Raji (cell line): ENCODE measurements around the gene PARP6.

Source experiments
- POLR2A ChIP-seq: IDR thresholded peaks from 2 replicates; pipeline ENCODE4 v1.6.1; 2011; ENCODE audit warnings: low read depth, low read length, control low read depth; ENCODE audit not compliant: insufficient read depth

The PARP6 gene

DNA sequence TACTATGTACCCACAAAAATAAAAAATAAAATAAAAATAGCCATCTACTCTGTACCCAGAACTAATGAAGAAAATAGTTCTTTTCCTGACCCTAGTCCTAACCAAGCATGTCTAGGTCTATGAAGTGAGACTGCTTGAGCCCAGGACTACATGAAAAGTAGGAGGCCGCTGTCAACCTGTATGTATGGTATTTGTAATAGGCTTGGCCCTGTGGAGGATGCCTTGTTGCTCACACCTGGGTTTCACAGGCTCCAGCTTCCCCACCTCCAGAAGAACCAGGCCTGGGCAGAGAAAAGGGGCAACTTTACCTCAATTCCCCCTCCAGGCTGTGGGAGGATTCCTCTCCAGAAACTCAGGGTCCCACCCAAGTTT, 34.5 kb downstream of the PARP6 start:
- TF ChIP-seq POLR2A: no peak

DNA sequence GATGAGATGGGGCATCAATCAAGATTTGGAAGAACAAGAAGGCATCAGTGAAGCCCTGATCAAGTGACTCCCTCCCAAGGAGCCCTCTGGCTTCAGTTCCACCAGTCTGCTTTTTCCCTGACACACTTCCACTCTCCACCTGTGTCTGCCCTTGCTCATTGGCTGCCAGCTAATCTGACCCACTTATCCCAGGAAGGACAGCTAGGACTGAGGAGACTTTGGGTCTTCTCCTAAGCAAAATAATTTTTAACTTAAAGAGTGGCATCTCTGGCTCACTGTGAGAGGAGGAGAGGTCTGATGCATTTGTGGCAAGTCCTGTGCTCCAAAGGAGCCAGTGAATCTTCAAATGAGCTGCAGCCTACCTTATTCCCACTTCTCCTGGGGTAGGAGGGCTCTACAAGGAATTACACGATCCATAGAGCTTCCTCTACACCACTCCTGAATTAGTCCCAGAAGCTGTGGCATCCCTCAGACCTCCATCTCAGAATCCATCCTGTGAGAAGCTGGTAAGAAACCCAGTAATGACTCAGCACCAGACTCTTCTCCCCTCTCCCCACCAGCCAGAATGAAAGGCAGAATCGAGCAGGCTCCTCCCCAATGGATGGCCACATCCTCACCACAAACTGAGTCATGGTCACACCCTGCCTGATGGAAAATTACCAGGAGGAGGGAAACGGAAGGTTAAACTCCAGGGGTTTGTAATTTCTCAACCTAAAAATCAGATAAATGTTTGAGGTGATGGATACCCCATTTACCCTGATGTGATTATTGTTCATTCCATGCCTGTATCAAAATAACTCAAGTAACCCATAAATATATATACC, 35.1 kb downstream of the PARP6 start:
- TF ChIP-seq POLR2A: no peak

DNA sequence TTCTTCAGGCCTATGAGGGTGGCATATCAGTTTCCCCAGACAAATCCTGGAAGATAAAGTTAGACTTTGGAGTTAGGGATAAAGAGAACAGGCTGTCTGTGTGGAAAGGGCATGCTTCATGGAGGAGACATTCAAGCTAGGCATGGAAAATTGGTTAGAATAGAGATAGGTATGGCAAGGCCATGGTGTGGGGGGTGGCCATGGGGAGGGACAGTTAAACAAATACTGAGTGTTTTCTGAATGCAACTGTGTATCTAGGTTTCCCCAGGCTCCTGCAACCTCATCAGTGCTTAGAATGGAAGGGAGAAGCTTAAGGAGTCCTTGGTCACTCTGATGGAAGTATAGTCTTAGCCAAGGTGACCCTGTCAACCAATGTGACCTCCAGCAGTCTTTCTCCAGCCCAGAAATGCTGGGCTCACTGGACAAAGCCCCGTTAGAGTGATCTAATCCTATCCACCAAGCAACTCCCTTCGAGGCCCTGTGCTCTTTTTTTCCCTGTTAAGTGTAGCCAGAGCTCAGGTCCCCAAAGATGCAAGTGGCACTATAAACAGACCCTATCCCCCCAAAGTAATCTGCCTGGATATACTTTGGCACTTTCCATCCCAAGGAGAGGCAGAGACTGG, 35.9 kb downstream of the PARP6 start:
- TF ChIP-seq POLR2A: no peak

DNA sequence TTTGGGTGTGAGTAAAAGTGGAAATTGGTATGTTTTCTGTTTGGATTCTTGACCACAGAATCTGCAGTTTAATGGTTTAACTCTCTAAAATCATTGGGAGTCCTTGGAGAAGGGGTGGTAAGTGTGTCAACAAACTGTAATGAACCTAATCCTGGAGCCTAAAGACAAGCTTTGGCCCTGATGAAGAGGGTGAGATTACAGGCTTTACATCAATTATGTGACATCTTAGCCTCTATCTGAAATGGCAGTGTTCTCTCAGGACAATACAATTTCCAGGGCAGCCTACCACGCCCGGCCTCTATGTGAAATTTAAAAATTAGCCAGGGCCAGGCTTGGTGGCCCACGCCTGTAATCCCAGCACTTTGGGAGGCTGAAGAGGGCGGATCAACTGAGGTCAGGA, 37.1 kb downstream of the PARP6 start:
- no peak for TF ChIP-seq POLR2A

GRCh38 chr15:72233769-72234168, 38.6 kb downstream of the PARP6 start:
- TF ChIP-seq POLR2A: no peak

- TF ChIP-seq POLR2A: no peak
These were observed 40.4 kb downstream of the PARP6 start for GRCh38 chr15:72231833-72232478.

- TF ChIP-seq POLR2A: peak; percentile 99
These were observed 41.1 kb downstream of the PARP6 start, which contains the start of gene PKM for GRCh38 chr15:72231066-72231832. TSS of gene PKM (minus strand) at chr15:72231190. CDS start at chr15:72219097, 12,093 bp downstream.

DNA sequence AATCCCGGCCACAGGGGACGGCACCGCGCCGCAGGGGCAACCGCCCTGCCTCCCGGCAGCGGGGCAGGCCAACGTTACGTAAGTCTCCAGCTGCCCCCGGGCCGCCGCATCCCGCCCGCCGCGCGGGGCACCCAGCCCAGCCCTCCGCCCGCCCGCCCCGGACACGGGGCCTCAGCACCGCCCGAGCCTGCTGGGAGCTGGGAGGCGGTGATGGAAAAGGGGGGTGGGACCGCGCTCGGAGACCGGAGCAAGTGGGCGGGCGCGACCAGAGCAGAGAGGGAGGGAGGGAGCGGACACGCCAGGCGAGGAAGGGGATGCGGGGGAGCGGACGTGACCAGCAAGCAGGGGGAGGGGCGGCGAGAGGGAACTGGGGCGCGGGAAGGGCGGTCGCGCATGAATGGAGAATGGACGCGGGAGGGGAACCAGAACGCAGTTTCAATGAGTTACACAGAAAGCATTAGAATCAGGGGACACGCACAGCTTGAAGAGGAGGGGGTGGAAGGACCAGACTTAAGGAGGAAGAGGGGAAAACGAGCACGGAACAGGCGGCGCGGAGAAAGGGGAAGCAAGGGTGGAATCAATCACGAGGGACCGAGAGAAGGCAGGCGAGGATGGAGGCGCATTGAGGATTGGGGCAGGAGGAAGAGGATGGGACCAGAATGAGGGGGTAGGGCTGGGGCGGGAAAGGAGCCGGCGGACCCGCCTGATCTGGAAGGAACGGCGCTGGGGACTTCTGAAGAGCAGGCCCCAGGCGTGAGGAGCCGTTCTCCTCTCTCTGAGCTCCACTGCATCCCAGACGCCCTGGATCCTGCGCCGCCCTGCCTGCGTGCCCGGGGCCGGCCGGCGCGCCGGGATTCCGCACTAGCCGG, 41.9 kb downstream of the PARP6 start:
- no peak for TF ChIP-seq POLR2A

DNA sequence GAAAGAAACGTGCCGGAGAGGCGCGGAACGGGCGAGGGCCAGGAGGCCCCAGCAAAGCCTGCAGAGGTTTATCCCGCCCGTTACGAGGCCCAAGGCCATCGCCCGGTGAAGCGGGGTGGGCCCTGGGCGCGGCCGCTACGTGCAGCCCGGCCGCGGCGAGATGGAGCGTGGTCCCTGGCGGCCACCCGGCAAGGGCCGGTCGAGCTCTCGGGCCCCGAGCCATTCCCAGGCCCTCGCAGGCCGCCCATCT, 42.5 kb downstream of the PARP6 start:
- TF ChIP-seq POLR2A: no peak

GRCh38 chr15:72229076-72229946, 43.0 kb downstream of the PARP6 start:
- TF ChIP-seq POLR2A: peak; percentile 39; the same call in 1 of the 2 replicates

- no peak for TF ChIP-seq POLR2A
These were observed 44.6 kb downstream of the PARP6 start for GRCh38 chr15:72227720-72228119.

- TF ChIP-seq POLR2A: no peak
These were observed 45.2 kb downstream of the PARP6 start for GRCh38 chr15:72227192-72227586.

GRCh38 chr15:72223278-72223677, 49.1 kb downstream of the PARP6 start:
- TF ChIP-seq POLR2A: no peak

DNA sequence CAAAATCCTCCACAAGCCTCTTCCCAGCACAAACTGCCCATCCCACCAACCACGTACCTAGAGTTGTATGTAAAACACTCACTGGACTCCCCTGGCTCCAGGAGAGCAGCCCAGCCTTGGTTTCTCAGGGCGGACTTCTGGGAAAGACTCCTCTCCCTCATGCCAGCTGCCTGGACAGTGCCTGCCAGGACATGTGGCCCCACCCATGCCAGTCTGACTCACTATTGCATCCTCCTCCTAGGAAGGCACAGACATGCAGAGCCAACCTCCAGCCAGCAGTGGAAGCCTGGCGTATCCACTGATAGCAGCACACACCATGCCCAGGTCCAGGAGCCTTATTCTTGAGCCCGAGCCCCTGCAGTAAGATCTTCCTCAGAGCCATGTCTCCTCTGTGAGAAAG, 50.0 kb downstream of the PARP6 start:
- no peak for TF ChIP-seq POLR2A
